SU-DHL-6 (cell line): ENCODE data around the gene SLC8B1.

Source experiments
- H2AFZ ChIP-seq: fragments of 200-600 bp; sonication (generic); 2 replicates; pipeline ENCODE4 v1.6.1; 2014; ENCODE audit warnings: low read depth, mild to moderate bottlenecking, moderate library complexity, mixed read lengths, antibody characterized with exemption, low read length; ENCODE audit not compliant: severe bottlenecking
- H3F3A ChIP-seq: fragments of 200-600 bp; shearing (Covaris generic); 2 replicates; pipeline ENCODE4 v1.6.0; 2016; ENCODE audit warnings: antibody characterized with exemption, mild to moderate bottlenecking; ENCODE audit not compliant: insufficient read depth
- H3K27ac ChIP-seq: fragments of 200-600 bp; sonication (generic); 2 replicates; pipeline ENCODE4 v1.5.1; 2016; ENCODE audit warnings: low read depth, mild to moderate bottlenecking, low read length, moderate library complexity, mixed read lengths
- H3K27me3 ChIP-seq: fragments of 200-600 bp; sonication (generic), shearing (Covaris generic); 2 replicates; pipeline ENCODE4 v1.6.0; 2014; ENCODE audit warnings: mild to moderate bottlenecking, low read length
- H3K36me3 ChIP-seq: fragments of 200-600 bp; sonication (generic); 2 replicates; pipeline ENCODE4 v1.6.1; 2014; ENCODE audit warnings: mild to moderate bottlenecking, low read length, mixed read lengths
- H3K4me2 ChIP-seq: fragments of 300-600, 200-600 bp; shearing (Covaris generic), sonication (generic); 2 replicates; pipeline ENCODE4 v1.6.0; 2014; ENCODE audit warnings: low read length, low read depth, mild to moderate bottlenecking; ENCODE audit not compliant: poor library complexity, severe bottlenecking
- H3K4me3 ChIP-seq: fragments of 200-600 bp; sonication (generic); 2 replicates; pipeline ENCODE4 v1.5.1; 2014; ENCODE audit warnings: antibody characterized with exemption, low read length, mild to moderate bottlenecking, mixed read lengths; ENCODE audit not compliant: insufficient read depth, poor library complexity, severe bottlenecking
- H3K79me2 ChIP-seq: fragments of 200-600 bp; sonication (generic); 2 replicates; pipeline ENCODE4 v1.6.1; 2014; ENCODE audit warnings: mild to moderate bottlenecking, low read length, moderate library complexity; ENCODE audit not compliant: insufficient read depth
- H3K9ac ChIP-seq: fragments of 200-600 bp; sonication (generic); 2 replicates; pipeline ENCODE4 v1.7.0; 2014; ENCODE audit warnings: mild to moderate bottlenecking, low read length
- H3K9me2 ChIP-seq: fragments of 200-600 bp; sonication (generic); replicated peaks from 2 replicates; pipeline ENCODE4 v1.6.1; 2014; ENCODE audit warnings: low read length; ENCODE audit not compliant: insufficient read depth
- H3K9me3 ChIP-seq: fragments of 200-600 bp; sonication (generic); 2 replicates; pipeline ENCODE4 v1.6.1; 2014; ENCODE audit warnings: low read length, mixed read lengths; ENCODE audit not compliant: insufficient read depth
- H4K20me1 ChIP-seq: fragments of 200-600 bp; sonication (generic); 2 replicates; pipeline ENCODE4 v1.6.1; 2014; ENCODE audit warnings: low read depth, mild to moderate bottlenecking, antibody characterized with exemption, low read length, moderate library complexity, mixed read lengths
- EZH2phosphoT487 ChIP-seq: fragments of 200-600 bp; sonication (generic), shearing (Covaris generic); conservative IDR thresholded peaks from 2 replicates; pipeline ENCODE4 v1.6.1; 2018; ENCODE audit warnings: mild to moderate bottlenecking, antibody characterized with exemption, low read length, moderate library complexity, mixed read lengths
- TF ChIP-seq, protein P1 (sequence below): fragments of 200-600 bp; sonication (generic); IDR thresholded peaks from one replicate; pipeline ENCODE4 v1.5.1; 2017; ENCODE audit warnings: antibody characterized with exemption, mild to moderate bottlenecking, low read length, moderate library complexity; ENCODE audit not compliant: insufficient read depth, poor library complexity, severe bottlenecking

SLC8B1 gene

DNA sequence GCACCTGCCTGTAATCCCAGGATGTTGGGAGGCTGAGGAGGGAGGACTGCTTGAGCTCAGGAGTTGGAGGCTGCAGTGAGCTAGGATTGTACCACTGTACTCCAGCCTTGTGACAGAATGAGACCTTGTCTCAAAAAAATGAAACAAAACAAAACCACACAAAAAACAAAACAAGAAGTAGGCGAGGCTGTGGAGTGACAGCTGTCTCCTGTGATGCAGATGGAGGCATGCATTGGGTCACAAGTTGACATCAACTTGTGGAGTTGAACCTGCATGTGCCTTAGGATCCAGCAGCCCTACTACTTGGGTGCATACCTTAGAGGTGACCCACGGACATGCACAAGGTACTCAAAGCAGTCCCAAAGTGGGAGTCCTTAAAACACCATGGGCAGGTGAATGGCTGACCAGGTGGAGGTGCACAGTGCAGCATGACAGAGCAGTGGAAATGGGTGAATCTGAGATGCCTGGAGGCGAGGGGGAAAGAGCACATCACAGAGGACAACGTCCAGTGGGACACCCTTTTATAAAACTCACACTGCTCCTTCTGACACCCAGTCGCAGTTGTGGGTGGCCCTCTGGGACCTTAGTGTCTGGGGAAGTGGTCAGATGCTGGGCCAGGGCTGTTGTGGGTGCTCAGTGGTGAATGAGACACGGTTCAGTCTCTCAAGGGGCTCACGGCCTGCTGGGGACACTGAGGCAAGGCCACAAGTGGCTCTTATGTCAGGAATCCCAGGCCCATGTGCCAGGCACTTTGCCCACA is 36.2 kb upstream of the SLC8B1 start:
- TF ChIP-seq, protein P1, sequence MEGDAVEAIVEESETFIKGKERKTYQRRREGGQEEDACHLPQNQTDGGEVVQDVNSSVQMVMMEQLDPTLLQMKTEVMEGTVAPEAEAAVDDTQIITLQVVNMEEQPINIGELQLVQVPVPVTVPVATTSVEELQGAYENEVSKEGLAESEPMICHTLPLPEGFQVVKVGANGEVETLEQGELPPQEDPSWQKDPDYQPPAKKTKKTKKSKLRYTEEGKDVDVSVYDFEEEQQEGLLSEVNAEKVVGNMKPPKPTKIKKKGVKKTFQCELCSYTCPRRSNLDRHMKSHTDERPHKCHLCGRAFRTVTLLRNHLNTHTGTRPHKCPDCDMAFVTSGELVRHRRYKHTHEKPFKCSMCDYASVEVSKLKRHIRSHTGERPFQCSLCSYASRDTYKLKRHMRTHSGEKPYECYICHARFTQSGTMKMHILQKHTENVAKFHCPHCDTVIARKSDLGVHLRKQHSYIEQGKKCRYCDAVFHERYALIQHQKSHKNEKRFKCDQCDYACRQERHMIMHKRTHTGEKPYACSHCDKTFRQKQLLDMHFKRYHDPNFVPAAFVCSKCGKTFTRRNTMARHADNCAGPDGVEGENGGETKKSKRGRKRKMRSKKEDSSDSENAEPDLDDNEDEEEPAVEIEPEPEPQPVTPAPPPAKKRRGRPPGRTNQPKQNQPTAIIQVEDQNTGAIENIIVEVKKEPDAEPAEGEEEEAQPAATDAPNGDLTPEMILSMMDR, result no peak
- TF ChIP-seq EZH2phosphoT487, result no peak
- H3K4me2 ChIP-seq, result no peak overlapping the region
- no peaks in the 10 kb centered on the region for H3F3A ChIP-seq
- no peaks in the 10 kb centered on the region for H3K9me2 ChIP-seq
- H3K27ac ChIP-seq, result no peak overlapping the region
- no peak overlapping the region for H3K9ac ChIP-seq
- no peak overlapping the region for H2AFZ ChIP-seq
- H3K27me3 ChIP-seq, result no peaks in the 10 kb centered on the region
- H3K9me3 ChIP-seq, result no peaks in the 10 kb centered on the region
- H3K79me2 ChIP-seq, result no peaks in the 10 kb centered on the region
- no peak overlapping the region for H3K4me3 ChIP-seq
- H4K20me1 ChIP-seq, result no peaks in the 10 kb centered on the region
- no peaks in the 10 kb centered on the region for H3K36me3 ChIP-seq

DNA sequence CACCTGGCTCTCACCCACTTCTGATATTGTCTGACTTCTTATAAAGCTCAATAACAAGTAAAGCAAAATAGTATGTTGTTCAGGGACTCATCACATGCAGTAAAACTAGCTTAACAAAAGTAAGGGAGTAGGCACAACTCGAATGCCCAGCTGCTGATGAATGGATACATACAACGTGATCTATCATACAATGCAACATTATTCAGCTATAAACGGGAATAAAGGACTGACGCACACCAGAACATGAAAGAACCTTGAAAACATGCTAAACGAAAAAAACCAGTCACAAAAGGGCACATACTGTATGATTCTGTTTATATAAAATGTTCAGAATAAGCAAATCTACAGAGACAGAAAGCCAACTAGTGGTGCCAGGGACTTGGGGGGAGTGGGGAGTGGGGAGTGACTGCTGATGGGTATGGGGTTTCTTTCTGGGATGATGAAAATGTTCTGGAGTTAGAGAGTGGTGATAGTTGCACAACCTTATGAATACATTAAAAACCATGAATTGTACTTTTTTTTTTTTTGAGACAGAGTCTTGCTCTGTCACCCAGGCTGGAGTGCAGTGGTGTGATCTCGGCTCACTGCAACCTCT is 34.6 kb upstream of the SLC8B1 start:
- no peak overlapping the region for H3K4me3 ChIP-seq
- no peak overlapping the region for H3K4me2 ChIP-seq
- no peak overlapping the region for H3K9ac ChIP-seq
- no peaks in the 10 kb centered on the region for H3K27me3 ChIP-seq
- H4K20me1 ChIP-seq, result no peaks in the 10 kb centered on the region
- no peaks in the 10 kb centered on the region for H3K36me3 ChIP-seq
- no peaks in the 10 kb centered on the region for H3K79me2 ChIP-seq
- no peak overlapping the region for H3K27ac ChIP-seq
- H3K9me2 ChIP-seq, result no peaks in the 10 kb centered on the region
- no peak for TF ChIP-seq EZH2phosphoT487
- TF ChIP-seq, protein P1, result no peak
- H3K9me3 ChIP-seq, result no peaks in the 10 kb centered on the region
- H3F3A ChIP-seq, result no peaks in the 10 kb centered on the region
- no peak overlapping the region for H2AFZ ChIP-seq

DNA sequence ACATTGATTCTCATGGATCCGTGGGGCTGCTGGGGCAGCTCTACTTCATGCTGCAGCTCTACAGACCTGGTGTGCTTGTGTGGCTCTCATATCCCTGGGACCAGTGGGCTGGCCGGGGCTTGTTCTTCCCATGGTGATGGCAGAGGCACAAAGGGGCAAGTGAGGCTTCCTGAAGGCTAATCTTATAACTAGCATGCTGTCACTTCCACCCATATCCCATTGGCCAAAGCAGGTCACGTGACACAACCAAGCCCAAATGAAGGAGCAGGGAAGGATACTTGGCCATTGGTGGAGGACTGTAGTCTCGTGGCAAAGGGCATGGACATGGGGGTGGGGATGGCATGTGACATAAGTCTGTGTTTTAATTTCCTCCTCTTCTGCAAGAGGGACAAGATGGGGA is 33.4 kb upstream of the SLC8B1 start:
- Histone ChIP-seq H3F3A (no peaks in the 10 kb centered on the region), H3K9me2 (no peaks in the 10 kb centered on the region), H3K4me2 (no peak overlapping the region)

More for the DNA sequence above, 33.4 kb upstream of the SLC8B1 start:
- H3K27me3 ChIP-seq, result no peaks in the 10 kb centered on the region
- no peak overlapping the region for H3K4me3 ChIP-seq
- no peak overlapping the region for H3K9ac ChIP-seq
- no peak overlapping the region for H3K27ac ChIP-seq
- H4K20me1 ChIP-seq, result no peaks in the 10 kb centered on the region
- H3K79me2 ChIP-seq, result no peaks in the 10 kb centered on the region
- H2AFZ ChIP-seq, result no peak overlapping the region
- no peaks in the 10 kb centered on the region for H3K36me3 ChIP-seq
- no peaks in the 10 kb centered on the region for H3K9me3 ChIP-seq
- no peak for TF ChIP-seq EZH2phosphoT487
- TF ChIP-seq, protein P1, result no peak
